OCI-LY3 (cell line): ENCODE results near the gene SYCP3.
A peak's percentile ranks its signal among the peaks of the same experiment; 100 is the strongest.

Source experiments
- H2AFZ ChIP-seq: fragments of 200-600, 300-600 bp; shearing (Covaris generic); 2 replicates; pipeline ENCODE4 v1.6.0; 2014; ENCODE audit warnings: antibody characterized with exemption, low read depth, low read length
- H3K27ac ChIP-seq: fragments of 200-600, 300-600 bp; sonication (generic); 2 replicates; pipeline ENCODE4 v1.5.1; 2014; ENCODE audit warnings: mild to moderate bottlenecking, low read length, moderate library complexity, mixed read lengths
- H3K27me3 ChIP-seq: fragments of 200-600, 300-600 bp; sonication (generic); 2 replicates; pipeline ENCODE4 v1.6.1; 2014; ENCODE audit warnings: low read depth, low read length, mixed read lengths
- H3K36me3 ChIP-seq: fragments of 200-600, 300-600 bp; sonication (generic); replicated peaks from 2 replicates; pipeline ENCODE3; 2014; ENCODE audit warnings: low read depth, low read length, mixed read lengths
- H3K4me1 ChIP-seq: fragments of 300-600, 200-600 bp; sonication (generic); 2 replicates; pipeline ENCODE4 v1.6.1; 2014; ENCODE audit warnings: low read length, mixed read lengths
- H3K4me2 ChIP-seq: fragments of 200-600, 300-600 bp; sonication (generic); 2 replicates; pipeline ENCODE4 v1.6.1; 2014; ENCODE audit warnings: low read length, mixed read lengths
- H3K4me3 ChIP-seq: fragments of 300-600, 200-600 bp; sonication (generic); 2 replicates; pipeline ENCODE4 v1.5.1; 2014; ENCODE audit warnings: antibody characterized with exemption, mild to moderate bottlenecking, low read length, moderate library complexity
- H3K79me2 ChIP-seq: fragments of 300-600, 200-600 bp; shearing (Covaris generic); 2 replicates; pipeline ENCODE4 v1.6.1; 2014; ENCODE audit warnings: mild to moderate bottlenecking, low read length, mixed read lengths
- H3K9ac ChIP-seq: fragments of 300-600, 200-600 bp; shearing (Covaris generic); 2 replicates; pipeline ENCODE4 v1.6.0; 2014; ENCODE audit warnings: mild to moderate bottlenecking, low read length, moderate library complexity
- H3K9me3 ChIP-seq: fragments of 200-600, 300-600 bp; shearing (Covaris generic); 2 replicates; pipeline ENCODE4 v1.6.1; 2014; ENCODE audit warnings: low read length, mixed read lengths; ENCODE audit not compliant: insufficient read depth
- H4K20me1 ChIP-seq: fragments of 200-600, 300-600 bp; sonication (generic); 2 replicates; pipeline ENCODE4 v1.6.1; 2016; ENCODE audit warnings: low read length, mixed read lengths; ENCODE audit not compliant: insufficient read depth
- EZH2phosphoT487 ChIP-seq: fragments of 200-600 bp; shearing (Covaris generic); IDR thresholded peaks from 2 replicates; pipeline ENCODE4 v1.6.1; 2018; ENCODE audit warnings: antibody characterized with exemption, mixed run types, low read depth
- TF ChIP-seq, protein P1 (sequence below): fragments of 200-600, 300-600 bp; sonication (generic); IDR thresholded peaks from 2 replicates; pipeline ENCODE4 v1.5.1; 2014; ENCODE audit warnings: antibody characterized with exemption, low read length, low read depth

Gene SYCP3

DNA sequence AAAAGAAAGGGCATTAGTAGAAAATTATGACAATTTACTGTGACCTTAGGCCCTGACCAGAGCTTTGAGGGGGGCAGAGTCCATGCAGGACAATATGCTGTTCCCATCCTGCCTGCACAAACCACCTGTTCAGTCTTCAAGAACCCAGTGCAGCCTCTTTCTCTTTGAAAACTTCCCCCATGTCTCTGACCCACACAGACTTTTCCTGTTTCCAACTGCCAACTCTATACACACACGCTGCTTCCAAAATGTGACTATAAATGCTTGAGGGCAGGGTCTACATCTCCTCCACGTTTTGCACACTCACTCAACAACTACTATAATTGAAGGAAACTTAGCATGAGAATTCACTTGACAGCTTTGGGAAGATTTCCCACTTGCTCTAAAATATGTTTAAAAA lies 36.6 kb upstream of the SYCP3 start:
- Histone ChIP-seq H3K9me3 (no peaks in the 10 kb centered on the region), H4K20me1 (no peaks in the 10 kb centered on the region), H3K4me3 (no peak overlapping the region), H2AFZ (no peak overlapping the region), H3K79me2 (no peaks in the 10 kb centered on the region), H3K9ac (no peak overlapping the region), H3K4me1 (peaks cover 7% of the 10 kb centered on the region; the same call in 1 of the 2 replicates), H3K27ac (no peak overlapping the region), H3K27me3 (no peaks in the 10 kb centered on the region), H3K4me2 (no peak overlapping the region), H3K36me3 (peaks cover 5% of the 10 kb centered on the region)
- TF ChIP-seq, protein P1, sequence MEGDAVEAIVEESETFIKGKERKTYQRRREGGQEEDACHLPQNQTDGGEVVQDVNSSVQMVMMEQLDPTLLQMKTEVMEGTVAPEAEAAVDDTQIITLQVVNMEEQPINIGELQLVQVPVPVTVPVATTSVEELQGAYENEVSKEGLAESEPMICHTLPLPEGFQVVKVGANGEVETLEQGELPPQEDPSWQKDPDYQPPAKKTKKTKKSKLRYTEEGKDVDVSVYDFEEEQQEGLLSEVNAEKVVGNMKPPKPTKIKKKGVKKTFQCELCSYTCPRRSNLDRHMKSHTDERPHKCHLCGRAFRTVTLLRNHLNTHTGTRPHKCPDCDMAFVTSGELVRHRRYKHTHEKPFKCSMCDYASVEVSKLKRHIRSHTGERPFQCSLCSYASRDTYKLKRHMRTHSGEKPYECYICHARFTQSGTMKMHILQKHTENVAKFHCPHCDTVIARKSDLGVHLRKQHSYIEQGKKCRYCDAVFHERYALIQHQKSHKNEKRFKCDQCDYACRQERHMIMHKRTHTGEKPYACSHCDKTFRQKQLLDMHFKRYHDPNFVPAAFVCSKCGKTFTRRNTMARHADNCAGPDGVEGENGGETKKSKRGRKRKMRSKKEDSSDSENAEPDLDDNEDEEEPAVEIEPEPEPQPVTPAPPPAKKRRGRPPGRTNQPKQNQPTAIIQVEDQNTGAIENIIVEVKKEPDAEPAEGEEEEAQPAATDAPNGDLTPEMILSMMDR = no peak
- no peak for TF ChIP-seq EZH2phosphoT487

DNA sequence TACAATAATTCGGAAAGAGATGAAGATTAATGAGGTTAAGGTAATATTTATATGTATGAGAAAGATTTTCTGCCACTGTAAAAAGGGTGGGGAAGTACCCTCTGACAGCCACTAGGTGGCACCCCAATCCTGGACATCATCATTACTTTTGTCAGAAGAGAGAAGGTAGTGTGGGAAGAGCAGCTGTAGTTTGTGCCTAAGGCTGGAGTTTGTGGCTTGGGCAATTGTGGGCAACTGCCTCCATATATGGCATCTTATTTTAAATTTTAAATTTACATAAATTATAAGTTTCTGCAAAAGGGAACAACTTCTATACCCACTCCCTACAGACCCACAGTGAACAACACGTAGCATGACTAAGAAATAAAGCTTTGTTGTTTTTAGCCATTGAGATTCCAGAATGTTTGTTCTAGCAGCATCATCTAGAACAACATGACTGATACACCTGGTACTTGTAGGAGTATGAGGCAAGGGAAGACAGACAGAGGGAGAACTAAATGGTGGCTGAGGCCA lies 34.4 kb upstream of the SYCP3 start:
- Histone ChIP-seq H3K9me3 (no peaks in the 10 kb centered on the region), H4K20me1 (no peaks in the 10 kb centered on the region), H3K36me3 (peaks cover 3% of the 10 kb centered on the region), H3K4me3 (no peak overlapping the region), H3K4me2 (no peak overlapping the region), H3K79me2 (no peaks in the 10 kb centered on the region), H3K27ac (no peak overlapping the region), H2AFZ (no peak overlapping the region), H3K9ac (no peak overlapping the region), H3K27me3 (no peaks in the 10 kb centered on the region), H3K4me1 (peaks cover 3% of the 10 kb centered on the region; the same call in 1 of the 2 replicates)
- TF ChIP-seq EZH2phosphoT487 = no peak
- TF ChIP-seq, protein P1 = peak; percentile 91

DNA sequence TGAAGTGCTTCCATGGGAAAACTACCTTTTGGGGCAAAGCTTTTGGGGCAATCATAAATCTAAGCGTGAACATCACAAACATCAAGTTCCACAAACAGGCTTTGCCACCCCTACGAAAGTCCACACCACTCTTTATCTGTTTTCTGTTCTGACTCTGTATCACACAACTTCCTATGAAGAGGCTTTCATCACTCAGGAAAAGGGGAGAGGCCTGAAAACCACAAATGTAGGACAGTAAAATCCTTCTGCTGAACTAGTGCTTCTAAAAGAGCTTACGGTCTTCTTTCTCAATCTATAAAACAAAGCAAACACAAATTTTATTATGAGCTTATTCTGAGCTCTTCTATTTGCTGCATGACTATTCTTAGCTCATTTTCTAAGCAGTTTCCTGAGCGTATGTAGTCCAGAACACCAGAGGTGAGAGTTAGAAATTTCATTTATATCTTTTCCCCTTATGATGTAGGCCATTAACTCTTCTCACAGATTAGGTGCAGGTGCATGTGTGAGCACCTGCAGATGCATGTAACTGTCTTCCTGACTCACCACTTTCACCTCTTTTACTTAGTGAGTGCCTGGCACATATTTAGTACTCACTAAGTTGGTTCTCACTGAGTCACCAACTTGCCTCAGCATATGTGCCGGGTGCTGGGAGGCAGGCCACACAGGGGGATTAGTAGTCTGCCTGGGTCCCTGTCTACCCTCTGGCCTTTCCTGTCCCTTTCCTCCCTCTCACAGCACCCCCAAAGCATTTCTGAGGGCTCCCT lies 32.9 kb upstream of the SYCP3 start:
- no peak overlapping the region for H2AFZ ChIP-seq
- H3K36me3 ChIP-seq = peaks cover 11% of the 10 kb centered on the region
- H3K79me2 ChIP-seq = no peaks in the 10 kb centered on the region
- no peaks in the 10 kb centered on the region for H4K20me1 ChIP-seq
- no peak overlapping the region for H3K4me2 ChIP-seq
- no peak overlapping the region for H3K27ac ChIP-seq
- no peaks in the 10 kb centered on the region for H3K27me3 ChIP-seq
- H3K9me3 ChIP-seq = no peaks in the 10 kb centered on the region
- TF ChIP-seq EZH2phosphoT487 = no peak
- TF ChIP-seq, protein P1 = no peak
- H3K9ac ChIP-seq = no peak overlapping the region
- no peak overlapping the region for H3K4me3 ChIP-seq
- H3K4me1 ChIP-seq = peaks cover 3% of the 10 kb centered on the region; the same call in 1 of the 2 replicates

DNA sequence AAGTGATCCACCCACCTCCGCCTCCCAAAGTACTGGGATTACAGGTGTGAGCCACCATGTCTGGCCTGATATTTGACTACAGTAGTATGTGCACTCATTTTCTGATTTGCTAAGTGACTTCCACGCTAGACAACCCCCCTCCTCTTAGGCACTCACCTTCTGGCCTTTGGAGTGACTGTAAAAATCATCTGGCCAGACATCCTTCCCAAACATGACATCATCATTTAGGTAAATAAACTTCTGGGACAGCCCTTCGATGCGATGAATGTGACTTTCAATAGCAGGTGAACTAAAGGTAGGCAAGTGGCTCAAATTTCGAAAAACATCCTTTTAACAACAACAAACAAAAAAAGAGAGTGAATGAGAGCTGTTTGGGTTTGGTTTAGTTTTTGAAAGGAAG lies 30.6 kb upstream of the SYCP3 start:
- Histone ChIP-seq H3K27me3 (no peaks in the 10 kb centered on the region), H2AFZ (no peak overlapping the region), H3K27ac (no peak overlapping the region), H3K4me1 (peaks cover 13% of the 10 kb centered on the region), H3K9ac (no peak overlapping the region), H3K9me3 (no peaks in the 10 kb centered on the region), H3K4me2 (no peak overlapping the region), H3K79me2 (no peaks in the 10 kb centered on the region), H3K4me3 (no peak overlapping the region), H4K20me1 (no peaks in the 10 kb centered on the region), H3K36me3 (peaks cover 15% of the 10 kb centered on the region)
- TF ChIP-seq EZH2phosphoT487 = no peak
- TF ChIP-seq, protein P1 = no peak
